ENCODE measurements around the gene DAB1.

- TF ChIP-seq POLR2AphosphoS5 (IDR thresholded peaks at IDR 0.05; ENCODE audit: low read depth): no peak
- TF ChIP-seq, protein P1, sequence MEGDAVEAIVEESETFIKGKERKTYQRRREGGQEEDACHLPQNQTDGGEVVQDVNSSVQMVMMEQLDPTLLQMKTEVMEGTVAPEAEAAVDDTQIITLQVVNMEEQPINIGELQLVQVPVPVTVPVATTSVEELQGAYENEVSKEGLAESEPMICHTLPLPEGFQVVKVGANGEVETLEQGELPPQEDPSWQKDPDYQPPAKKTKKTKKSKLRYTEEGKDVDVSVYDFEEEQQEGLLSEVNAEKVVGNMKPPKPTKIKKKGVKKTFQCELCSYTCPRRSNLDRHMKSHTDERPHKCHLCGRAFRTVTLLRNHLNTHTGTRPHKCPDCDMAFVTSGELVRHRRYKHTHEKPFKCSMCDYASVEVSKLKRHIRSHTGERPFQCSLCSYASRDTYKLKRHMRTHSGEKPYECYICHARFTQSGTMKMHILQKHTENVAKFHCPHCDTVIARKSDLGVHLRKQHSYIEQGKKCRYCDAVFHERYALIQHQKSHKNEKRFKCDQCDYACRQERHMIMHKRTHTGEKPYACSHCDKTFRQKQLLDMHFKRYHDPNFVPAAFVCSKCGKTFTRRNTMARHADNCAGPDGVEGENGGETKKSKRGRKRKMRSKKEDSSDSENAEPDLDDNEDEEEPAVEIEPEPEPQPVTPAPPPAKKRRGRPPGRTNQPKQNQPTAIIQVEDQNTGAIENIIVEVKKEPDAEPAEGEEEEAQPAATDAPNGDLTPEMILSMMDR (IDR thresholded peaks at IDR 0.05; ENCODE audit: insufficient read depth, low read length): no peak
- TF ChIP-seq REST (IDR thresholded peaks at IDR 0.05; ENCODE audit: insufficient replicate concordance, low read depth): no peak
- TF ChIP-seq SPI1 (IDR thresholded peaks at IDR 0.05; ENCODE audit: borderline replicate concordance, low read depth): no peak
- TF ChIP-seq GABPA (IDR thresholded peaks at IDR 0.05; ENCODE audit: low read depth): no peak
Measured at GRCh38 chr1:57369889-57370288, 54.0 kb downstream of the DAB1 start.

All from HL-60 (cell line).